Measurements from ENCODE around the gene DUSP14. TPM values are rescaled to one million over a fixed set of nuclear protein-coding genes. Genes with fewer than 3 reads are reported as not detected.

DUSP14 gene
- total and polyA plus RNA-seq, 2 of the 13 experiments (the other 11 are each of a cell fraction or from before 2014, with no cell fraction given): 33.5 to 39.8 TPM

- Histone ChIP-seq H3K36me3 (replicated peaks in 1 of 2; ENCODE audit: control insufficient read depth in 1 of 2, insufficient read depth in 2 of 2, low read length in 2 of 2) (peaks cover 1 to 17% of the 10 kb centered on the region in 2 experiments; a peak in 2 of 5 replicates), H2AFZ (ENCODE audit: low read length) (no peak overlapping the region), H4K20me1 (ENCODE audit: insufficient read depth, low read length) (no peaks in the 10 kb centered on the region), H3K9ac (ENCODE audit: insufficient read depth, low read depth, low read length) (no peak overlapping the region), H3K9me3 (ENCODE audit: low read length) (no peaks in the 10 kb centered on the region), H3K79me2 (ENCODE audit: insufficient read depth, low read length) (no peaks in the 10 kb centered on the region), H3K27ac (ENCODE audit: extremely low read length, insufficient read depth, low read length) (no peak overlapping the region), H3K4me1 (ENCODE audit: insufficient read depth, low read length) (no peaks in the 10 kb centered on the region), H3K4me2 (ENCODE audit: low read depth, low read length) (no peak overlapping the region), H3K4me3 (replicated peaks in 1 of 3; ENCODE audit: insufficient read depth in 1 of 3, low read depth in 2 of 3, low read length in 3 of 3) (no peak overlapping the region), H3K27me3 (ENCODE audit: control insufficient read depth in 1 of 2, insufficient read depth in 2 of 2, low read length in 2 of 2) (no peaks in the 10 kb centered on the region)
- in situ Hi-C loops (cut with HindIII; ENCODE audit: extremely low pct_ligation_motif_present, low pct_unique_long_range_greater_than_20kb): no loop called here
- 93% methylated on average over 3 of the region's 3 CpGs for whole genome bisulfite sequencing (ENCODE audit: low lambda C conversion rate)
- TF ChIP-seq ZNF44 (CRISPR knock-in tag; IDR thresholded peaks at IDR 0.05): no peak
- TF ChIP-seq ATF7 (IDR thresholded peaks at IDR 0.05): peak; percentile 91
- TF ChIP-seq ATF7 (CRISPR knock-in tag; IDR thresholded peaks at IDR 0.05): no peak
- no peak for FAIRE-seq
- BruUV-seq (replicated peaks): no TSS peak
- ATAC-seq: no peak
- ChIA-PET CTCF (ENCODE audit: low intra/inter-chr PET ratio, low total read pairs) (no interaction called here), POLR2A (no interaction called here)
- DNase-seq (ENCODE audit: low spot score): no peak
- intact Hi-C loops (cut with micrococcal nuclease; ENCODE audit: unreplicated experiment): no loop called here
Measured at GRCh38 chr17:37463039-37463438, 26.7 kb upstream of the DUSP14 start.

- Histone ChIP-seq H3K9me3 (ENCODE audit: low read length) (no peaks in the 10 kb centered on the region), H3K79me2 (ENCODE audit: insufficient read depth, low read length) (no peaks in the 10 kb centered on the region), H3K4me1 (ENCODE audit: insufficient read depth, low read length) (no peaks in the 10 kb centered on the region), H3K4me2 (ENCODE audit: low read depth, low read length) (no peak overlapping the region), H3K27me3 (ENCODE audit: control insufficient read depth in 1 of 2, insufficient read depth in 2 of 2, low read length in 2 of 2) (no peaks in the 10 kb centered on the region), H3K36me3 (replicated peaks in 1 of 2; ENCODE audit: control insufficient read depth in 1 of 2, insufficient read depth in 2 of 2, low read length in 2 of 2) (peaks cover 1 to 20% of the 10 kb centered on the region in 2 experiments; a peak in 2 of 5 replicates), H3K4me3 (replicated peaks in 1 of 3; ENCODE audit: insufficient read depth in 1 of 3, low read depth in 2 of 3, low read length in 3 of 3) (no peak overlapping the region), H3K27ac (ENCODE audit: extremely low read length, insufficient read depth, low read length) (no peak overlapping the region), H4K20me1 (ENCODE audit: insufficient read depth, low read length) (no peaks in the 10 kb centered on the region), H3K9ac (ENCODE audit: insufficient read depth, low read depth, low read length) (no peak overlapping the region), H2AFZ (ENCODE audit: low read length) (no peak overlapping the region)
- DNase-seq (ENCODE audit: low spot score) (no peak), FAIRE-seq (no peak), ATAC-seq (no peak)
- no TSS peak for BruUV-seq (replicated peaks)
- in situ Hi-C loops (cut with HindIII; ENCODE audit: extremely low pct_ligation_motif_present, low pct_unique_long_range_greater_than_20kb) (no loop called here), intact Hi-C loops (cut with micrococcal nuclease; ENCODE audit: unreplicated experiment) (no loop called here)
- ChIA-PET CTCF (ENCODE audit: low intra/inter-chr PET ratio, low total read pairs) (no interaction called here), POLR2A (no interaction called here)
- WGBS (ENCODE audit: low lambda C conversion rate): 97% methylated on average over 7 of the region's 7 CpGs
- no peak for TF ChIP-seq U2AF2 (IDR thresholded peaks at IDR 0.05; ENCODE audit: low read depth, low read length)
- TF ChIP-seq, protein P1, sequence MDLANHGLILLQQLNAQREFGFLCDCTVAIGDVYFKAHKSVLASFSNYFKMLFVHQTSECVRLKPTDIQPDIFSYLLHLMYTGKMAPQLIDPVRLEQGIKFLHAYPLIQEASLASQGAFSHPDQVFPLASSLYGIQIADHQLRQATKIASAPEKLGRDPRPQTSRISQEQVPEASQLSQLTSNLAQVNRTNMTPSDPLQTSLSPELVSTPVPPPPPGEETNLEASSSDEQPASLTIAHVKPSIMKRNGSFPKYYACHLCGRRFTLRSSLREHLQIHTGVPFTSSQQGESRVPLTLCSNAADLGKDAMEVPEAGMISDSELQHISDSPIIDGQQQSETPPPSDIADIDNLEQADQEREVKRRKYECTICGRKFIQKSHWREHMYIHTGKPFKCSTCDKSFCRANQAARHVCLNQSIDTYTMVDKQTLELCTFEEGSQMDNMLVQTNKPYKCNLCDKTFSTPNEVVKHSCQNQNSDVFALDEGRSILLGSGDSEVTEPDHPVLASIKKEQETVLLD (CRISPR knock-in tag; IDR thresholded peaks at IDR 0.05; ENCODE audit: low read depth): no peak
- TF ChIP-seq, protein P2, sequence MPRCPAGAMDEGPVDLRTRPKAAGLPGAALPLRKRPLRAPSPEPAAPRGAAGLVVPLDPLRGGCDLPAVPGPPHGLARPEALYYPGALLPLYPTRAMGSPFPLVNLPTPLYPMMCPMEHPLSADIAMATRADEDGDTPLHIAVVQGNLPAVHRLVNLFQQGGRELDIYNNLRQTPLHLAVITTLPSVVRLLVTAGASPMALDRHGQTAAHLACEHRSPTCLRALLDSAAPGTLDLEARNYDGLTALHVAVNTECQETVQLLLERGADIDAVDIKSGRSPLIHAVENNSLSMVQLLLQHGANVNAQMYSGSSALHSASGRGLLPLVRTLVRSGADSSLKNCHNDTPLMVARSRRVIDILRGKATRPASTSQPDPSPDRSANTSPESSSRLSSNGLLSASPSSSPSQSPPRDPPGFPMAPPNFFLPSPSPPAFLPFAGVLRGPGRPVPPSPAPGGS (CRISPR knock-in tag; IDR thresholded peaks at IDR 0.05): no peak
- TF ChIP-seq ZNF318 (CRISPR knock-in tag; IDR thresholded peaks at IDR 0.05): no peak
Measured at GRCh38 chr17:37465069-37465616, 24.5 kb upstream of the DUSP14 start.

Measured in HepG2 (cell line).